GM12878 (cell line): ENCODE data around the gene WDHD1. TPM values are rescaled to one million over a fixed set of nuclear protein-coding genes. Genes with fewer than 3 reads are reported as not detected.

Source experiments
- ATAC-seq: fragments of 200-7000 bp; cut with Tn5 transposase; 3 replicates; pipeline ENCODE4 v1.9.1; 2020; ENCODE audit warnings: mild to moderate bottlenecking, moderate library complexity
- BruUV-seq: library from RNA; stranded (reverse); fragments of 400-500 nt; replicated peaks from 2 replicates; lab custom pipeline; 2021; lab: Mats Ljungman, UMichigan
- CTCF ChIA-PET: fragments of 300-600 bp; sonication (Branson Sonifier 250); formaldehyde crosslinking; extraction: SDS; loops from one replicate; lab custom pipeline; 2021; ENCODE audit warnings: inconsistent platforms; lab: Yijun Ruan, JAX
- POLR2A ChIA-PET: fragments of 350-600 bp; formaldehyde crosslinking; extraction: SDS; loops from one replicate; lab custom pipeline; 2021; ENCODE audit warnings: inconsistent platforms; lab: Charles Lee
- RAD21 ChIA-PET: fragments of 300-600 bp; sonication (Branson Sonifier 250); formaldehyde crosslinking; loops from one replicate; lab custom pipeline; 2023; ENCODE audit warnings: antibody characterized with exemption; ENCODE audit not compliant: unreplicated experiment; lab: Charles Lee
- SMC1A ChIA-PET: fragments of 300-600 bp; sonication (Branson Sonifier 250); formaldehyde crosslinking; loops from one replicate; lab custom pipeline; 2023; ENCODE audit not compliant: unreplicated experiment, uncharacterized antibody; lab: Charles Lee
- DNase-seq: peaks from one replicate; pipeline ENCODE4 v3.0.0-alpha.2; 2011; ENCODE audit warnings: low read depth, low spot score
- FAIRE-seq: peaks from 3 replicates; lab custom pipeline; 2011; peaks lifted over from hg19 to GRCh38; lab: Jason Lieb, UNC
- H2AFZ ChIP-seq: 2 replicates; pipeline ENCODE4 v1.6.0; 2011; ENCODE audit warnings: low read depth, low read length, control low read depth; ENCODE audit not compliant: control insufficient read depth
- H3K27ac ChIP-seq: 2 replicates; pipeline ENCODE4 v1.5.1; 2011; ENCODE audit warnings: control low read depth; ENCODE audit not compliant: control insufficient read depth, insufficient read depth
- H3K27me3 ChIP-seq, 2 experiments: replicated peaks in 1 of 2; 2 replicates each; pipeline versions ENCODE4 v1.6.0 to v1.6.1; 2011; ENCODE audit warnings: low read length in 1 of 2; ENCODE audit not compliant: control insufficient read depth in 2 of 2, insufficient read depth in 2 of 2
- H3K36me3 ChIP-seq, 2 experiments: 2 replicates each; pipeline ENCODE4 v1.5.1; 2011; ENCODE audit warnings: low read length in 1 of 2; ENCODE audit not compliant: control insufficient read depth in 2 of 2, insufficient read depth in 2 of 2
- H3K4me1 ChIP-seq: 2 replicates; pipeline ENCODE4 v1.6.1; 2011; ENCODE audit warnings: mild to moderate bottlenecking, low read length, moderate library complexity, mixed read lengths; ENCODE audit not compliant: control insufficient read depth, insufficient read depth
- H3K4me2 ChIP-seq: 2 replicates; pipeline ENCODE4 v1.6.0; 2011; ENCODE audit warnings: control low read depth; ENCODE audit not compliant: control insufficient read depth, insufficient read depth
- H3K4me3 ChIP-seq: fragments of 200-600 bp; sonication (generic); 2 replicates; pipeline ENCODE4 v1.5.1; 2016
- H3K79me2 ChIP-seq: 2 replicates; pipeline ENCODE4 v1.6.0; 2011; ENCODE audit warnings: low read length; ENCODE audit not compliant: control insufficient read depth, insufficient read depth
- H3K9ac ChIP-seq: 2 replicates; pipeline ENCODE4 v1.8.0; 2011; ENCODE audit warnings: low read length, control low read depth, mixed read lengths; ENCODE audit not compliant: control insufficient read depth, insufficient read depth
- H3K9me3 ChIP-seq: replicated peaks from 3 replicates; pipeline ENCODE4 v1.5.1; 2011; ENCODE audit warnings: mild to moderate bottlenecking, low read length; ENCODE audit not compliant: control insufficient read depth, insufficient read depth
- H4K20me1 ChIP-seq: 2 replicates; pipeline ENCODE4 v1.6.0; 2011; ENCODE audit not compliant: control insufficient read depth, insufficient read depth
- CHD1 ChIP-seq: IDR thresholded peaks from 2 replicates; pipeline ENCODE4 v1.6.1; 2012; ENCODE audit warnings: low read depth, low read length, improper control_type of control experiment
- IRF4 ChIP-seq: IDR thresholded peaks from 2 replicates; pipeline ENCODE4 v1.6.1; 2011; ENCODE audit warnings: low read depth, low read length
- KAT2A ChIP-seq: conservative IDR thresholded peaks from 2 replicates; pipeline ENCODE4 v1.6.1; 2011; ENCODE audit warnings: low read depth, low read length; ENCODE audit not compliant: control insufficient read depth
- MTA3 ChIP-seq: IDR thresholded peaks from 2 replicates; pipeline ENCODE4 v1.6.1; 2012; ENCODE audit warnings: low read length, inconsistent platforms, borderline replicate concordance
- RB1 ChIP-seq: fragments of 450-650 bp; formaldehyde crosslinking; IDR thresholded peaks from 2 replicates; pipeline ENCODE4 v1.6.1; 2017; ENCODE audit warnings: mild to moderate bottlenecking, borderline replicate concordance
- SMC3 ChIP-seq: IDR thresholded peaks from 2 replicates; pipeline ENCODE4 v1.6.1; 2011; ENCODE audit warnings: low read length, improper control_type of control experiment, borderline replicate concordance
- STAT1 ChIP-seq: fragments of 450-650 bp; conservative IDR thresholded peaks from 2 replicates; pipeline ENCODE4 v1.6.1; 2014; ENCODE audit warnings: antibody characterized with exemption, mild to moderate bottlenecking
- TBL1XR1 ChIP-seq: IDR thresholded peaks from 2 replicates; pipeline ENCODE4 v1.6.1; 2012; ENCODE audit warnings: low read depth, low read length, improper control_type of control experiment
- YBX1 ChIP-seq: fragments of 450-650 bp; IDR thresholded peaks from 2 replicates; pipeline ENCODE4 v1.6.1; 2016; ENCODE audit warnings: antibody characterized with exemption
- ZNF207 ChIP-seq: fragments of 450-650 bp; IDR thresholded peaks from 2 replicates; pipeline ENCODE4 v1.6.1; 2014; ENCODE audit warnings: antibody characterized with exemption, mild to moderate bottlenecking, borderline replicate concordance
- ZNF274 ChIP-seq: IDR thresholded peaks from one replicate; pipeline ENCODE4 v1.8.0; 2011; ENCODE audit not compliant: insufficient read length, insufficient read depth
- WGBS: methylation state at CpG from one replicate; pipeline ENCODE4 v1.1.6; 2016; ENCODE audit warnings: low lambda C conversion rate; ENCODE audit not compliant: insufficient replicate concordance, insufficient coverage; ENCODE audit errors: missing lambda C conversion rate; 5-methylcytosine and 5-hydroxymethylcytosine counted together
- in situ Hi-C: fragments of 300-500 bp; cut with MboI; formaldehyde crosslinking; loops from 9 replicates; pipeline ENCODE4 v1.14.3; 2018; ENCODE audit warnings: mixed read lengths
- intact Hi-C: fragments of 100-400 bp; cut with micrococcal nuclease; formaldehyde crosslinking; loops from one replicate; pipeline ENCODE4 v1.14.2; 2022; ENCODE audit not compliant: unreplicated experiment
- polyA plus RNA-seq, 11 experiments: library from polyadenylated mRNA; depleted of rRNA in 4 of 11; unstranded in 6 of 11; stranded (reverse) in 5 of 11; fragments of >200 nt; fragmentation: Nextera tagmentation in 4 of 11; fragmentation: Illumina TruSeq in 1 of 11; extraction: Ambion mirVana in 4 of 11; extraction: Trizol in 1 of 11; gene quantifications; 1 replicate in 1 of 11; 2 replicates in 10 of 11; pipeline versions ENCODE4 v1.2.1 to v1.2.3, GENCODE V29; 2011 to 2016; ENCODE audit warnings: inconsistent platforms in 2 of 11, missing spikeins in 2 of 11, low read depth in 1 of 11
- total RNA-seq, 4 experiments: library from RNA; depleted of rRNA in 3 of 4; stranded (reverse); fragments of >200 nt in 3 of 4; fragmentation: Illumina TruSeq in 1 of 4; extraction: Trizol in 1 of 4; gene quantifications; 2 replicates each; pipeline versions ENCODE4 v1.2.1 to v1.2.3, GENCODE V29; 2013 to 2021
- TF ChIP-seq, protein P1 (sequence below): fragments of 450-650 bp; IDR thresholded peaks from 2 replicates; pipeline ENCODE4 v1.6.1; 2017; ENCODE audit warnings: antibody characterized with exemption, mild to moderate bottlenecking, moderate library complexity
- TF ChIP-seq, protein P2 (sequence below): fragments of 450-650 bp; formaldehyde crosslinking; IDR thresholded peaks from 2 replicates; pipeline ENCODE4 v1.4.0; 2022; ENCODE audit warnings: mild to moderate bottlenecking, moderate library complexity

Gene WDHD1
- total and polyA plus RNA-seq, 10 of the 15 experiments (the other 5 are each of a cell fraction or from before 2014, with no cell fraction given): 11.3 to 50.5 (median 32.6) TPM

DNA sequence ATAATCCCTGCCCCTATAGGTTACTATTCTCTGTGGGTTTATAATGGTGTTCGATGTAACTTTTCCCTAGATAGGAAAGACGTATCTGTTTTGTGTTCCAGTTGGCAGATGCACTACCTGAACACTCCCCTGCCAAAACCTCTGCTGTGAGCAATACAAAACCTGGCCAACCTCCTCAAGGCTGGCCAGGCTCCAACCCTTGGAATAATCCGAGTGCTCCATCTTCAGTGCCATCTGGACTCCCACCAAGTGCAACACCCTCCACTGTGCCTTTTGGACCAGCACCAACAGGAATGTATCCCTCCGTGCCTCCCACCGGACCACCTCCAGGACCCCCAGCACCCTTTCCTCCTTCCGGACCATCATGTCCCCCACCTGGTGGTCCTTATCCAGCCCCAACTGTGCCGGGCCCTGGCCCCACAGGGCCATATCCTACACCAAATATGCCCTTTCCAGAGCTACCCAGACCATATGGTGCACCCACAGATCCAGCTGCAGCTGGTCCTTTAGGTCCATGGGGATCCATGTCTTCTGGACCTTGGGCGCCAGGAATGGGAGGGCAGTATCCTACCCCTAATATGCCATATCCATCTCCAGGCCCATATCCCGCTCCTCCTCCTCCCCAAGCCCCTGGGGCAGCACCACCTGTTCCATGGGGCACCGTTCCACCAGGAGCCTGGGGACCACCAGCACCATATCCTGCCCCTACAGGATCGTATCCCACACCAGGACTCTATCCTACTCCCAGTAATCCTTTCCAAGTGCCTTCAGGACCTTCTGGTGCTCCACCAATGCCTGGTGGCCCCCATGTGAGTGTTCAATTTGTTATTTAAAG lies 35.8 kb upstream of the WDHD1 start:
- no peak overlapping the region for H3K9ac ChIP-seq
- H3K9me3 ChIP-seq: no peaks in the 10 kb centered on the region; the same call in 2 of the 3 replicates
- H3K27me3 ChIP-seq: no peaks in the 10 kb centered on the region
- no TSS peak for BruUV-seq
- H3K4me1 ChIP-seq: no peaks in the 10 kb centered on the region
- peaks cover 1 to 16% of the 10 kb centered on the region in 2 experiments; a peak in 3 of 4 replicates for H3K36me3 ChIP-seq
- ChIA-PET POLR2A (interaction anchor here (1.0 to 1.3 kb wide), 2 partner anchors 10 to 62 kb away, joined by 3 read pairs; no protein-coding TSS in a partner anchor), SMC1A (interaction anchor here (0.6 to 4.2 kb wide), 3 partner anchors 8 to 11 kb away, joined by 5 to 32 read pairs (median 31); partner anchors contain the start of gene MAPK1IP1L), CTCF (interaction anchor here (1.1 kb wide), 1 partner anchor 8 kb away, joined by 3 read pairs; no protein-coding TSS in a partner anchor), RAD21 (no interaction called here)
- DNase-seq (no peak), ATAC-seq (no peak; the same call in 2 of the 3 replicates), FAIRE-seq (no peak)
- H3K27ac ChIP-seq: no peak overlapping the region
- 100% methylated on average over 11 of the region's 11 CpGs for WGBS
- no peak overlapping the region for H2AFZ ChIP-seq
- no peak overlapping the region for H3K4me3 ChIP-seq
- in situ Hi-C loops: no loop called here
- intact Hi-C loops: no loop called here
- no peaks in the 10 kb centered on the region for H4K20me1 ChIP-seq
- H3K79me2 ChIP-seq: peaks cover 43% of the 10 kb centered on the region
- no peak overlapping the region for H3K4me2 ChIP-seq
- TF ChIP-seq TBL1XR1 (no peak), STAT1 (no peak), CHD1 (no peak), KAT2A (no peak), ZNF207 (no peak), ZNF274 (no peak), IRF4 (no peak), MTA3 (no peak), RB1 (no peak), YBX1 (no peak), SMC3 (no peak)
- TF ChIP-seq, protein P1, sequence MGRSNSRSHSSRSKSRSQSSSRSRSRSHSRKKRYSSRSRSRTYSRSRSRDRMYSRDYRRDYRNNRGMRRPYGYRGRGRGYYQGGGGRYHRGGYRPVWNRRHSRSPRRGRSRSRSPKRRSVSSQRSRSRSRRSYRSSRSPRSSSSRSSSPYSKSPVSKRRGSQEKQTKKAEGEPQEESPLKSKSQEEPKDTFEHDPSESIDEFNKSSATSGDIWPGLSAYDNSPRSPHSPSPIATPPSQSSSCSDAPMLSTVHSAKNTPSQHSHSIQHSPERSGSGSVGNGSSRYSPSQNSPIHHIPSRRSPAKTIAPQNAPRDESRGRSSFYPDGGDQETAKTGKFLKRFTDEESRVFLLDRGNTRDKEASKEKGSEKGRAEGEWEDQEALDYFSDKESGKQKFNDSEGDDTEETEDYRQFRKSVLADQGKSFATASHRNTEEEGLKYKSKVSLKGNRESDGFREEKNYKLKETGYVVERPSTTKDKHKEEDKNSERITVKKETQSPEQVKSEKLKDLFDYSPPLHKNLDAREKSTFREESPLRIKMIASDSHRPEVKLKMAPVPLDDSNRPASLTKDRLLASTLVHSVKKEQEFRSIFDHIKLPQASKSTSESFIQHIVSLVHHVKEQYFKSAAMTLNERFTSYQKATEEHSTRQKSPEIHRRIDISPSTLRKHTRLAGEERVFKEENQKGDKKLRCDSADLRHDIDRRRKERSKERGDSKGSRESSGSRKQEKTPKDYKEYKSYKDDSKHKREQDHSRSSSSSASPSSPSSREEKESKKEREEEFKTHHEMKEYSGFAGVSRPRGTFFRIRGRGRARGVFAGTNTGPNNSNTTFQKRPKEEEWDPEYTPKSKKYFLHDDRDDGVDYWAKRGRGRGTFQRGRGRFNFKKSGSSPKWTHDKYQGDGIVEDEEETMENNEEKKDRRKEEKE: no peak
- TF ChIP-seq, protein P2, sequence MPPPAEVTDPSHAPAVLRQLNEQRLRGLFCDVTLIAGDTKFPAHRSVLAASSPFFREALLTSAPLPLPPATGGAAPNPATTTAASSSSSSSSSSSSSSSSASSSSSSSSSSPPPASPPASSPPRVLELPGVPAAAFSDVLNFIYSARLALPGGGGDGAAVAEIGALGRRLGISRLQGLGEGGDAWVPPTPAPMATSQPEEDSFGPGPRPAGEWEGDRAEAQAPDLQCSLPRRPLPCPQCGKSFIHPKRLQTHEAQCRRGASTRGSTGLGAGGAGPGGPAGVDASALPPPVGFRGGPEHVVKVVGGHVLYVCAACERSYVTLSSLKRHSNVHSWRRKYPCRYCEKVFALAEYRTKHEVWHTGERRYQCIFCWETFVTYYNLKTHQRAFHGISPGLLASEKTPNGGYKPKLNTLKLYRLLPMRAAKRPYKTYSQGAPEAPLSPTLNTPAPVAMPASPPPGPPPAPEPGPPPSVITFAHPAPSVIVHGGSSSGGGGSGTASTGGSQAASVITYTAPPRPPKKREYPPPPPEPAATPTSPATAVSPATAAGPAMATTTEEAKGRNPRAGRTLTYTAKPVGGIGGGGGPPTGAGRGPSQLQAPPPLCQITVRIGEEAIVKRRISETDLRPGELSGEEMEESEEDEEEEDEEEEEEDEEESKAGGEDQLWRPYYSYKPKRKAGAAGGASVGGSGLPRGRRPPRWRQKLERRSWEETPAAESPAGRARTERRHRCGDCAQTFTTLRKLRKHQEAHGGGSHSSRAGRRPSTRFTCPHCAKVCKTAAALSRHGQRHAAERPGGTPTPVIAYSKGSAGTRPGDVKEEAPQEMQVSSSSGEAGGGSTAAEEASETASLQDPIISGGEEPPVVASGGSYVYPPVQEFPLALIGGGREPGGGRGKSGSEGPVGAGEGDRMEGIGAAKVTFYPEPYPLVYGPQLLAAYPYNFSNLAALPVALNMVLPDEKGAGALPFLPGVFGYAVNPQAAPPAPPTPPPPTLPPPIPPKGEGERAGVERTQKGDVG (CRISPR knock-in tag): no peak
